RKO (cell line): ENCODE measurements around the gene CUL1.
A peak's percentile ranks its signal among the peaks of the same experiment; 100 is the strongest.
"Not testable (repeated sequence)": the region's sequence is repeated elsewhere in the genome, so short reads cannot be mapped to it uniquely, and the experiment has no call there.

Source experiments
- DNase-seq: peaks from one replicate; pipeline ENCODE4 v3.0.0-alpha.2; 2016; ENCODE audit warnings: low spot score

CUL1 gene

DNA sequence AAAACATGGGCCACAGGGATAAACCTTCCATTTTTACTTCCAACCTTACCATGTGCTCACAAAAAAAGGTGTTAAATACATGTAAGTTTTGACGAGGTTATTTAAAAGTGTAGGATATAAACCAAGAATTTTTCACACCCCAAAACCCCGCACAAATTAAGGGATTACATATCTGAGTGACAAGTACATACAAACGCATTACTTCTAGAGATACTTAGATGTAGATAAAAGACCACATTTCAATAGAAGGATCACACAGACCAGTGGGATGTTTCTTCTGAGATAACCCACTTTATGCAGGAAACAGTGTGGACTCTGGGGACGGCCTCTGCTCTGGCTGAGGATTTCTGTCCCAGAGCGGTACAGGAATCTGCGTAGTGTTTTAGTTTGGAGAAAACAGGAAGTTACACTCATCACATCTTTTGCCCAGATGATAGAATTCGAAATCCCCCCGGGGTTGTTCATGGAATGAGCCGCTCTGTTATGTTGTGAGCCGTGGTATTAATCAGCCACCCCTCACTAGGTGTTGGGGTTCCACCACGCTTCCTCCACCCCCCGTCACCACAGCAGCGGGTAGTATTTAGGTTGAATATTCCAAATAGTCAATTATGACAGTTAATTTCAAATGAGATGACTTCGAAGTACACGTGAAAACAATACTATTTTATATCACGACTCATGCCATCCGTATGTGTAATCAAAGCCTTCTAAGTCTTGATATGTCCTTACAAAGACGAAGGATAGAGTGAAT is 1.3 kb upstream of the CUL1 start:
- DNase-seq: peak; percentile 84

GRCh38 chr7:148698007-148698396 is 701 bp upstream of the CUL1 start:
- no peak for DNase-seq

DNA sequence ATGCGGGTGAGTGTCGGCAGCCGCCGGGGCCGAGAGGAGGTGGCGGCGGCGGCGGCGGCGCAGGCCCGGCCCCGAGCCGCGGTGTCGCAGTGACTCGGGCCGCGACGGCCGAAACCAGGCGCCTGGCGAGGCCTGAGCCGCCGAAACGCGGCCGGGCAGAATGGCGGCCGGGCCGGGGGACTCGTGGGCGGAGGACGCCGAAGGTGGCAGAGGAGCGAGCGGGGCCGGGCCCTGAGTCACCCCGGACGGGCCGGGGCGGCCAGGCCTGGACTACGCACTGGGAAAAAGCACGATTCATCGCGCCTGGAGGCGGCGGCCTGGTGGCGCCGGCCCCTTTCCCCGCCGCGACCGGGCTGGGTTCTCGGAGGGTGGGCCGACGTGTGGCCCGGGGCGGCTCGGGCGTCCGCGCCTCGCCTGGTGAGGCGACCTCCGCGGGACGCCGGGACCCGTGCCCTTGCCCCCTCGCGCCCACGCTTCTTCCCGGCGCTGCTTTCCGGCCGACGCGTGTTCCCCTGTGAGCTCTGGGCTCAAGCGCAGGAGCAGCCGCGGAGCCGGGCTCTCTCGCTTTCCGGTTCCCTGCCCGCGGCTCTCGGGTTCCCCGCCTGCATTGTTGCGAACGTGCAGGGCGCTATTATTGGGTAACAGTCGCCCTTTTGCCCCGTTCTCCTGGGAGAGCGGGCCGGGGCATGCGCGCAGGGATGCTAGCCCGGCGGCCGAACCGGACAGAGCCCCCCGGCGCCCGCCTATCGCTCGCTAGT is 500 bp downstream of the CUL1 start:
- peak; percentile 78 for DNase-seq

GRCh38 chr7:148699782-148700629 is 1.3 kb downstream of the CUL1 start:
- DNase-seq: peak; percentile 73

DNA sequence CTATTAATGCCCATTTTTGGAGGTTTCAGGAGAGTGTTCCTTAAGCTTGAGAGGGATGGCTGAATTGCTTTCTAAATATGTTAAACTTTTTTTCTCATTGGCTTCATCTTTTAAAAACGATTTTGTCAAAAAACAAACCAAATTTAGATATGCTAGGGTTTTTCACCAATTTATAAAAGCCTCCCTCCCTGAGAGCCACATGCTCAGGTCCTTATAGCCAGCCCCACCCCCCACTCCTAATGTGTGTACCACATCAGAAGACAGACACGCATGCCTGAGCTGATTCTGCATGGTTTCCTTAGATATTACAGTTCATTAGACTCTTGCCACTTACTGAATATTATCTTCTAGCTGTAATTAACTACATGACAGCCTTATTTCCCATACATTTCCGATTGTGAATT is 2.0 kb downstream of the CUL1 start:
- DNase-seq: peak; percentile 85

GRCh38 chr7:148701414-148701813 is 2.7 kb downstream of the CUL1 start:
- peak; percentile 55 for DNase-seq

- DNase-seq: no peak
Measured at GRCh38 chr7:148702876-148703670, 4.4 kb downstream of the CUL1 start.

DNA sequence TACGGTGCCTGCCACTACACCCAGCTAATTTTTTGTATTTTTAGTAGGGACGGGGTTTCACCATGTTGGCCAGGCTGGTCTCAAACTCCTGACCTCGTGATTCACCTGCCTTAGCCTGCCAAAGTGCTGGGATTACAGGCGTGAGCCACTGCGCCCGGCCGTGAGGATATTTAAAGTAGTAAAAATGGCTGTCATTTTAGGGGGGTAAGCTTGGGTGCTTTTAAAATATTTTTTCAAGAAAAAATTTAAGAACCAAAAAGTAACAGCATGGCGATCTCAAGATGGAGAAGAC is 4.9 kb downstream of the CUL1 start:
- DNase-seq: not testable (repeated sequence)

- no peak for DNase-seq
Measured at GRCh38 chr7:148704189-148704588, 5.5 kb downstream of the CUL1 start.

DNA sequence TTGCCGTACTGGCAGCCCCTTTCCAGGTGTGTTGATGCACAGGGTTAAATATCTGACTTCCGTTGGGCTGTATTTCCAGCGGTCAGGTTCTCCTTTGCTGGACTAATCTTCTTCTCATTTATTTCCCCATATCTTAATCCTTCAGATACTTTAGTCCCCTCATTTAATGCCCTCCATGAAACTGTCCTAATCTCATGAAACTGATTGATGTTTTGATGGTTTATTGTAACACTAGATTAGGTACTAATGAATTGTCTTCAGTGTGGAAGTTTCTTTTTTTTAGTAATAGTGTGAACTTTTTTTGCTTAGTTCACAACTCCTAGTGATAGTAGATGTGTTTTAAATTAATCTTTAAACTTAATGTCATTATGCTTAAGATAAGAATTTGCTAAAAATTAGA is 6.3 kb downstream of the CUL1 start:
- no peak for DNase-seq

GRCh38 chr7:148706368-148706767 is 7.7 kb downstream of the CUL1 start:
- DNase-seq: no peak

- no peak for DNase-seq
Measured at GRCh38 chr7:148708026-148708885, 9.6 kb downstream of the CUL1 start.

- no peak for DNase-seq
Measured at GRCh38 chr7:148709014-148709413, 10.3 kb downstream of the CUL1 start.

GRCh38 chr7:148710426-148710825 is 11.7 kb downstream of the CUL1 start:
- DNase-seq: not testable (repeated sequence)

DNA sequence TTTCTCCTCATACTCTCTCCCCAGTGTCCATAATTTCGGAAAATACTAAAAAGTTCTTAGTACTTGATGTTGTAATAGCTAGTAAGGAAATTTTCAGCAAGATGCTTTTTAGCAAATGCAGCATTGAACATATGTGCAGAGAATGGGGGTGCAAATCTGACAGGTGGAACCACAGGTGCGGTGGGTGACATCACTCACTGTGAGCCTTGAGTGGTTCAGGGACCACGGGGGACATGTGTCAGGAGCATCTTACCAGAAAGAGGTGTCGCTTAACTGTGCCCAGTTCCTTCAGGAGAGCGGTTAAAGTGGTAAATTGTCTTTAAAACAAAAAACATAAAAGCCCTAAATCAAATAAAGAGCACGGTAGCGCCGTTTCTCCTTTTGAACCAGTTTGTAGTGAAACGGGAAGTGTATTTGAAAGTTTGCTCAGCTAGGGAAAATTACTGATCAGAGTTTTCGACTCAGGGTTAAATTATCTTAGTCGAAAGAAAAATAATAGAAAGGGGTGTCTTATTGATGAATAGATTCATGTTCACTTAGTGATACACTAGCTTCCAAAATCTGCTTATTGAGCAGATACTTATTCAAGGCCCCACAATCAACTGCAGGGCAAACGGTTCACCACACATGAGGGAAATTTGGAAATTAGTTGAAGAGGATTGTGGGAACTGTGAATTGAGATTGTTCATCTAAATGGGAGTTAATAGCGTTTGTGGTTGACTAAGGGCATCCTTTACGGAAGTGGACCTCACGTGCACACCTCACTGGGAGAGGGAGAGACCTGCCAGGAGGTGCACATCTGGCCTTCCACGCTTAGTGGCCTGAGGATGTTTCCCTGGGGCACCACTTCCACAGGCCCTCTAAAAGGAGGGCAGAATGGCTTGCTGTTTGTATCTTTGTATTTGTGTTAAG is 12.7 kb downstream of the CUL1 start:
- no peak for DNase-seq

DNA sequence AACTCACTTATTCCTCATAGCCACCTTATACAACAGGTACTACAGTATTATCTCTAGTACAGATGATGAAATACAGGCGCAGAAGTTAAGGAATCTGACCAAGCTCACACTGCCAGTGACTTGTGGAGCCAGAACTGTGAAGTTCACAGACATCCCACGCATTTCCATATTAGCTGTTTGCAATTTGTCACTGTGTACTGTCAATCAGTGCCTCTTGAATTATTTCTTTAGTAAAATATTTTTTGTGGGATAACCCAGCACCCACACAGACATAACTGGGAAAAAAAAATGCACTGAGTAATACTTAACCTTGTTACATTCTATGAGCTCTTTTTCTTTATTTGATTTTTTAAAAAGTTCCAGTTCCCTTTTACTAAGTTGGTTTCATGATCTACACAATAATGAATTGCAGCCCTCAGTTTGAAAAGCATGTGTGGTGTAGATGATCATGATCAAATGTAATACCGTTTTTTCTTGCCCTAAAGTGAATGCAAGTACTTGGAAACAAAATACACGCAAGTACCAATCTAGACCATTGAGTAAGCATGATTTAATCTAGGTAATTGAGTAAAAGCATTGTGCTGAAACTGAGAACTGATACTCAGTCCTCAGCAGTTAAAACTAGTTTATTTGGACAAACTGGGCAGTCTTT is 14.1 kb downstream of the CUL1 start:
- no peak for DNase-seq

DNA sequence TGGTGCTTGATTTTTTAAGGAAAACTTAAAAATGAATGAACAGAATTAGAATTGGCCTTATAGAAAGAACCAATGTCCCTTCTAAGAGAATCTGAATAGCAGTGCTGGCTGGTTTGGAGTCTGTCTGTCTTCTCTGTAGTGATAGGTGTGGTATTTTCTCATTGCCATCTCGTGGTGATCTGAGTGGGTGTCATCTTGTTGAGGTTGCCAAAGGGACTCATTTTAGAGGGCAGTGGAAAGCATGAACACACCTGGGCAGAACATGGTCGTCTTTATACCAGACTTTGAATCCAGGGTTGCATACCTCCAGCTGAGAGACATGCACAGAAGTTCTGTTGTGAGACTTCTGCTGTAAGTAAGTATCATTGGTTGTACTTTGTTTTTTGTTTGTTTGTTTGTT is 15.8 kb downstream of the CUL1 start:
- no peak for DNase-seq

DNA sequence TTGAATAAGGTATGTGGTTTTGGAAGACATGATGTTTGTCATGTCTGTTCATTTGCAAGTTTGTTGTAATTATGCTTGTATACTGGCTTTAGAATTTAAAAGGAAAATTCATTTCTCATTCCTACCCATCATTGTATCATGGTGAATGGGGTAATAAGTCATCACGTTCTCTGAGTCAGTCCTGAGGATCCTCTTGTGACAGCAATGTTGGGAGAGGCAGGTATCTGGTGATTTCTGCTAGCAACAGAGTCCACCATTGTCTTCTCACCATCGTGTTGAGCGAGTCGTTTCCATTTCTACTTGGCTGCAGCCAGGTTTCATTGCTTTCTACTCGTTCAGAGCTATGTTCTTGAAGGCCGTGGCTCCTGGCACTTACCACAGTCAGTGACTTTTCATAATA is 16.3 kb downstream of the CUL1 start:
- no peak for DNase-seq

- DNase-seq: no peak
Measured at GRCh38 chr7:148717266-148717793, 18.6 kb downstream of the CUL1 start.
